Esophagus muscularis mucosa (tissue), 4 donors: ENCODE measurements around the gene DYNC1I1.

Experiments
- CTCF ChIP-seq, 3 experiments: fragments of 200-600 bp in 2 of 3; fragments of 450-650 bp in 1 of 3; sonication (generic) in 2 of 3; IDR thresholded peaks; one replicate each; pipeline ENCODE4 v1.5.1; 2017 to 2019; ENCODE audit warnings: antibody characterized with exemption in 3 of 3, mild to moderate bottlenecking in 2 of 3, moderate library complexity in 1 of 3
- EP300 ChIP-seq: sonication (generic); formaldehyde crosslinking; IDR thresholded peaks from one replicate; pipeline ENCODE4 v1.6.1; 2017; ENCODE audit warnings: antibody characterized with exemption
- POLR2AphosphoS5 ChIP-seq, 2 donors: sonication (generic); formaldehyde crosslinking; IDR thresholded peaks; one replicate each; pipeline ENCODE4 v1.6.1; 2017; ENCODE audit warnings: antibody characterized with exemption in 2 of 2

GRCh38 chr7:96085953-96086352 lies 313.6 kb downstream of the DYNC1I1 start:
- TF ChIP-seq POLR2AphosphoS5 (IDR thresholded peaks at IDR 0.05) (no peak), CTCF (IDR thresholded peaks at IDR 0.05) (no peak), EP300 (no peak)
